ENCODE data around the gene PIP5K1B. TPM values are rescaled to one million over a fixed set of nuclear protein-coding genes. Genes with fewer than 3 reads are reported as not detected.
A peak's percentile ranks its signal among the peaks of the same experiment; 100 is the strongest.

PIP5K1B gene
- total and polyA plus RNA-seq, 2 of the 13 experiments (the other 11 are each of a cell fraction or from before 2014, with no cell fraction given) = 15.8 to 17.5 TPM

GRCh38 chr9:69035438-69036308 is 330.6 kb downstream of the PIP5K1B start, which contains the start of gene FXN (continued):
- TF ChIP-seq TMF1 (CRISPR knock-in tag; IDR thresholded peaks at IDR 0.05; ENCODE audit: low read depth) = peak; percentile 65; the same call in 1 of the 2 replicates
- no peak for TF ChIP-seq ZNF335 (CRISPR knock-in tag; IDR thresholded peaks at IDR 0.05)
- 0 out of 2 replicates have a peak, but pooled peaks have one; percentile 39 for TF ChIP-seq ZNF263 (CRISPR knock-in tag; IDR thresholded peaks at IDR 0.05)
- no peak for TF ChIP-seq CEBPB (IDR thresholded peaks at IDR 0.05; ENCODE audit: borderline replicate concordance, low read depth, low read length)
- no peak for TF ChIP-seq ZNF10 (CRISPR knock-in tag; IDR thresholded peaks at IDR 0.05; ENCODE audit: borderline replicate concordance, low read depth)
- no peak for TF ChIP-seq PREB (CRISPR knock-in tag; IDR thresholded peaks at IDR 0.05)
- TF ChIP-seq, protein P1, sequence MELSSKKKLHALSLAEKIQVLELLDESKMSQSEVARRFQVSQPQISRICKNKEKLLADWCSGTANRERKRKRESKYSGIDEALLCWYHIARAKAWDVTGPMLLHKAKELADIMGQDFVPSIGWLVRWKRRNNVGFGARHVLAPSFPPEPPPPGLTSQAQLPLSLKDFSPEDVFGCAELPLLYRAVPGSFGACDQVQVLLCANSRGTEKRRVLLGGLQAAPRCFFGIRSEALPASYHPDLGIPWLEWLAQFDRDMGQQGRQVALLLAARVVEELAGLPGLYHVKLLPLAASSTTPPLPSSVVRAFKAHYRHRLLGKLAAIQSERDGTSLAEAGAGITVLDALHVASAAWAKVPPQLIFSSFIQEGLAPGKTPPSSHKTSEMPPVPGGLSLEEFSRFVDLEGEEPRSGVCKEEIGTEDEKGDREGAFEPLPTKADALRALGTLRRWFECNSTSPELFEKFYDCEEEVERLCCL (CRISPR knock-in tag; IDR thresholded peaks at IDR 0.05; ENCODE audit: borderline replicate concordance) = no peak
- TF ChIP-seq MED1 (CRISPR knock-in tag; IDR thresholded peaks at IDR 0.05) = peak; percentile 75
- TF ChIP-seq ZNF432 (CRISPR knock-in tag; IDR thresholded peaks at IDR 0.05; ENCODE audit: borderline replicate concordance) = no peak
- peak; percentile 82 for TF ChIP-seq STAG1 (CRISPR knock-in tag; IDR thresholded peaks at IDR 0.05)
- TF ChIP-seq ZNF562 (CRISPR knock-in tag; IDR thresholded peaks at IDR 0.05; ENCODE audit: borderline replicate concordance) = no peak
- no peak for TF ChIP-seq ZBTB46 (CRISPR knock-in tag; IDR thresholded peaks at IDR 0.05; ENCODE audit: borderline replicate concordance)
- TF ChIP-seq, protein P2, sequence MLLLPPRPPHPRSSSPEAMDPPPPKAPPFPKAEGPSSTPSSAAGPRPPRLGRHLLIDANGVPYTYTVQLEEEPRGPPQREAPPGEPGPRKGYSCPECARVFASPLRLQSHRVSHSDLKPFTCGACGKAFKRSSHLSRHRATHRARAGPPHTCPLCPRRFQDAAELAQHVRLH (CRISPR knock-in tag; IDR thresholded peaks at IDR 0.05; ENCODE audit: borderline replicate concordance, low read depth) = peak; percentile 85
- TF ChIP-seq ZNF605 (CRISPR knock-in tag; IDR thresholded peaks at IDR 0.05) = no peak; the same call in 1 of the 2 replicates
- TF ChIP-seq IKZF1 (IDR thresholded peaks at IDR 0.05) = no peak
- 0 out of 2 replicates have a peak, but pooled peaks have one; percentile 29 for TF ChIP-seq SIN3A (IDR thresholded peaks at IDR 0.05; ENCODE audit: borderline replicate concordance, low read depth, low read length)
- TF ChIP-seq KLF16 (CRISPR knock-in tag; IDR thresholded peaks at IDR 0.05) = peak in 1 of 2 experiments; percentile 85; a peak in 2 of 4 replicates
- no peak for TF ChIP-seq BCLAF1 (IDR thresholded peaks at IDR 0.05)
- no peak for TF ChIP-seq KLF12 (CRISPR knock-in tag; IDR thresholded peaks at IDR 0.05; ENCODE audit: borderline replicate concordance)
- TF ChIP-seq ZIK1 (CRISPR knock-in tag; IDR thresholded peaks at IDR 0.05; ENCODE audit: borderline replicate concordance, low read depth) = peak; percentile 82; the same call in 1 of the 2 replicates
- TF ChIP-seq SNAI1 (CRISPR knock-in tag; IDR thresholded peaks at IDR 0.05; ENCODE audit: borderline replicate concordance) = peak; percentile 86; the same call in 1 of the 2 replicates
- no peak for TF ChIP-seq ZNF703 (CRISPR knock-in tag; IDR thresholded peaks at IDR 0.05; ENCODE audit: borderline replicate concordance)
